Nucleus accumbens (tissue), 56 donors: Measurements from ENCODE around the gene TTC7B.

Experiments used
- DNase-seq, 56 donors: peaks; one replicate each; lab custom pipeline; 2025; lab: John Stamatoyannopoulos, UW

TTC7B gene

DNA sequence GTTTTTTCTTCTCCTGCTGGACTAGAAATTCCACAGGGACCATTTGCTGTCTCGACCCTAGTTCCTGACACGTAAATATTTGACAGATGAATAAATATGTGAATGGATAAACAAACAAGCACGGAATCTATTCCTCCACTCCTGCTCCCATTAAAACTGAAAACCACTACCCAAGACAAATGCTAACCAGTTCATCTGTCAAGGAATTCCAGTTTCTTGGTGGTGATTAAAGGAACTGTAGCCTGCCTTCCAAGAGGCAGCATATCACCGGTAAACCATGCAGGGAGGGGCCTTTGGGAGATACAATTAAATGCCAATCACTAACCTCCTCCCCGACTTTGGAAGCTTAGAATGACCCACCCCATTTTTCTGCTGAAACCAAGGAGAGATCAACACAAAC is 95.4 kb downstream of the TTC7B start:
- no peak for DNase-seq

DNA sequence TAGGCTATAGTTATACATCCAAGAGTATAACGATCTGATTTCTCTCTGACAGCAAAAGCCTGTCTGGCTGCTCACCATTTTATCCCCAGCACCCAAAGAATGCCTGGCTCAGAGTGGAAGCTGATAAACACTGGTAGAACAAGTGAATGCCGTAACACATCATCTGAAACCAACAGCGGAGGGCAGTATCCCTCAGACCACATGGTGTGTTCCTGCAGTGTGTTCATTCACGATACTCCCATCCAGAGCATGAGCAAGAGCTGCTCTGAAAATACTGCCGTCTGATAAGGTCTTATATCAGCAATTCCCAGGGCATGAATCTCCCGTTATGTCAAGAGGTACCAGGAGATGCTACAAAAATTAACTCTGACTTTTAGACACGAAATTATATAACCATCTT is 95.9 kb downstream of the TTC7B start:
- DNase-seq = peak in 28 of 56 donors; percentile 6 to 68 (median 34)

DNA sequence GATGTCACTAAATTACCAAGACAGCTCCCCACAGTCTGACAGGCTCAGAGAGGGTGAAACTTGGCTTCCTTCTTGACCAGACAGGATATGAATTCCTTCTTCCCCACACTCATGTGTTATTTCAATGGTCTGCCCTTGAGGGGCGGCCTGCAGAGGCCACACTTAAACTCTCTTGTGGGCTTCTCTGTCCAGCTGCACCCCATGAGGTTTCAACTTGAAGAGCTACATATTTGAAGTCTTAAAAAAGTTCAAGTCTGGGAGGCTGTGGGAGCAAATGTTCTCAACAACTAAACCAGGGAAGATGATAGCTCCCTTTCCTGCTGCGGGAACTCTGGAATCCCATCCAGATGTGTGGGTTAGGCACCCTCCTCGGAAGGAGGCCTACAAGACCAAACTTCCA is 98.3 kb downstream of the TTC7B start:
- no peak for DNase-seq

DNA sequence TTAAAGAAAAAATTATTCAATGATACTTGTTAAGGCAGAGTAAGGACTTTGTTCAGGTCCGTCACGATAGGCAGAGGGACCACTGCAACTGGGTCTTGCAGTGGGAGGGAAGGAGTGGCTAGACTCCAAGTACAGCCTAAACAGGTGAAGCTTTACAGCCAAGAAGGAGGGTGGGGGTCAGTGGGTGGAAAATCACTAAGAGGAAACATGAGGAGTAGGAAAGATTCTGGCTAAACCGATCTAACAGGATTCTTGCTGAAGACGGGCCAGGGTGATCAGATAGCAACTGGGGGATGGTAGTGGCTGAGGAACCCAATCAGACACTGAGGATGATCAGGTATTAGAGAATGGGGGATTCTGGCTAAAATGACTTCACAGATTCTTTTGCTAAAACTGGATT is 100.2 kb downstream of the TTC7B start:
- no peak for DNase-seq

DNA sequence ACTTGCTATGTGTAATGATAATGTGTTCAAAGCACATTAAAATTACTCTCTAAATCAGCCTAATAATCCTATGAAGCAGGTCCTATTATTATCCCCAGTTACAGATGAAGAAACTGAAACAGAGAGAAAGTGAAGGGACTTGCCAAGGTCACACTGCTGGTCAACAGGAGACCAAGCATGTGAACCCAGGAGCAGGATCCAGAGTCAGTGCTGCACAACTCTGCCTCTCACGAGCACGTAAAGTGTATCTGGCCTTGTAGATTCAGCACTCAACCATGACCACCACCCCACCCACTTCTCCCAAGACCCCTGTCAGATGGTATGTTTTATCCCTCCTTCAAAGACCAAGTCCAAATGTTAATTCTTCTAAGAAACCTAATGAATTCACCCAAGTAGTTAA is 100.7 kb downstream of the TTC7B start:
- DNase-seq = no peak

DNA sequence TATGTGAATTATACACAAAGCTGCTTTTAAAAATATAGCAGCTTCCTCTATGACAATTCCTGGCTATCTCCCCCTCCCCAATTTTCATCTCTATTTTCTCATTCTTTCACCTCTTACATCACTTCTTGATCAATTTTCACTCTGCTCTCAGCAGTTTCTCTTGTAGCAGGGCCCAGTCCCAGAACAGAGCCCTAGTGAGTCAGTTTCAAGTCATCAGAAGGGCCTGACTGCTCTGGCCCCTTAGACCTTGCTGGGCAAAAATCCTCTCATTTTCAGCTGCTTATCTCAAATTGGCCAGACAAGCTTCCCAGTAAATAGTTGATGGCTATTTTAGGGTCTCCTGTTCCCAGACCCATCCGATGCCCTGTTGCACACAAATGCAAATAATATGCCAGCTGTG is 101.4 kb downstream of the TTC7B start:
- no peak for DNase-seq

DNA sequence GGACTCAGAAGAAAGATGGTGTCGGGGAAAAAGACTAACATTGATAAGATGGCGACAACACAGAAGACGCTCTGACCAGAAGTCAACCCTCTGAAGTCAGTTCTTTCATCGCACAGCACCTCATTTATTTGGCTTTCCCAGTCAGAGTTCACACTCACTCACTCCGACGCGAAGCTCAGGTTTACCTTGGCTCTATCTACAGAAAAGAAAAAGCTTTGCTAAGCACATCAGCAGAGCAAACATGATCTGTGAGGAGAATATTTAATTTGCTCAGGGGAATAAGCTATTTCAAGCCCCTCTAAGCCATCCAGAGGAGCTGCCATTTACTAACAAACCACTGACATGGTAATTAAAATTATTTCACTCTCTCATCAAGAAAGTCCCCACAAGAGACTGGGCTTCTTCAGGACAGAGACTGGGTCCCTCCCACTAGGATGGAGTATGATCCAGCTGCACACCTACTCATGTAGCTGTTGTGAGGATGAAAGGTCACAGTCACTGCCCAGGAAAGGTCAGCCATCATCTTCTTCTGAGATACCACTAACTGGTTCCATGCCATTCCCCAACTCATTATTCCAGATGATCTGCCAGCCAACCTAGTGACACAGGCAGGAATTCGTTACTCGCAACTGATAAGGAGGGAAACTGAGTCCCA is 111.4 kb downstream of the TTC7B start:
- no peak for DNase-seq

DNA sequence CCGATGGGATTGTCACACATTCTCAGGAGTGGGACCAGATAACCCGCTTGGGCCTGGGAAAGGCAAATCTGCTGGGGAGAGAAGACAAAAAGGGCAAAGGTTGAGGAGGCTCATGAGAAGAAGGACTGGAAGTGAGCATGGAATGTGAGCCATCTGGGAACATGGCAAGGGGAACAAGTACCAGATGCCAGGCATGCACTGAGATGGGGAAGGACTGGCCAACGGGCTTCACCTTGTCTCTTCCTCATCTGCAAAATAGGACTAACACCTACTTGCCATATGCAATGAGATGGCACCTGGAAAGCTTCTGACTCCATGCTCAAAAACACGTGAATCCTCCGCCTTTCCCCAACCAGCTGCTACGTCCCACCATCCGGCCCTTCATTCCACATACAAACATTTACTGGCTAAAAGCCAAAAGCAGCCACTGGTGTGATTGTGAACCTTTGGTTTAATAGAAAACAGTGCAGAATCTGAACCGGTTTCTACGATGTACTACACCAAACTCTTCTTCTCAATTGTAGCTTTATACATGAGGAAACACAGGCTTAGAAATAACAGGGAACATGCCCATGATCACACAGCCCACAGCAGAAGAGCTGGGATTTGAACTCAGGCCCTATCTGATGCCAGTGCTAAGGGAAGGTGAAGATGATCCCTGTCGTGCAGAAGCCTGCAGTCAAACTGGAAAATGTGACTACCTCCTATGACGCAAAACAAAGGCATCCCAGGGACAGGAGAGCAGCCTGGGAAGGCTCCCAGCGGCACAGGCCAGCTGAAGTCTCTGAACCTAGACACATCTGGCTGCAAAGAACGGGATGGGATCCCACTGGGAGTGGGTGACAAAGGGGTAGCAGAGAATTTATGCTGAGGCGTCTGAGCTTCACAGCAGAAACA is 112.1 kb downstream of the TTC7B start:
- DNase-seq = no peak

DNA sequence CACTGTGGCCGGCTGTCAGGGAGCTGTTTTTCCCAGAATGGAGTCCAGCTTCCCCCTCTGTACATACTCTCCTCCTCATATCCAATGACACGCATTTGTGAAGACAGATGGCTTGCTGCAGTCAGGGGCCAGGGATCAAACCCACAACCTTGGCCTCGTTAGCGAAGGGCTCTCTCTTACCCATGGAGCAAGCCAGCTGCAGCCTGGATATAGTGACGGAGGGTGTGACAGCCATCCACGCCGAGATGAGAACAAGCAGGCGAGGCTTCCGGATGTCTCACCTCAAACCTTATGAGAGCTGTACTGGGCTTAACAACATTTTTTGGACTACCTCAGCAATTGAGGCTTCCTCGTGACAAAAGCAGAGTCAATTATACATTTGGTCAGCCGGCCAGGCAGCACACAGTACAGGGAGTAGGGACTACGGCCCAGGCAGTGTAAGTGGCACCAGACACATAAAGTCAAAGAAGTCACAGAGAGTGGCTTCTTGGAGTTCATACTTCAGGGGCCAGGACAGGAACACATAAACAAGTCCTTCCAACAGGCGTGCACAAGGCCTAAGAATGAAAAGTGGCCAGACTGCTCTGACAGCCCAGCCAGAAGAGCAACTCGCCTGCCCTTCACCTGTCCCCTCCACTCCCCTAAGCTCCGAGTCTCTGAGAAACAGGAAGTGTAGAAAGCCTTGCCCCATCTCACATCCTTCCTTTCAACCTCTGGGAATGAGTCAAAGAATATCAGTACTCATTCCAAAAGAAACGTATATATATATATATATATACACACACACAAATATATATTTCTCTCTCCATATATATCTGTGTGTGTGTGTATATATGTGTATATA is 115.1 kb downstream of the TTC7B start:
- DNase-seq = no peak

DNA sequence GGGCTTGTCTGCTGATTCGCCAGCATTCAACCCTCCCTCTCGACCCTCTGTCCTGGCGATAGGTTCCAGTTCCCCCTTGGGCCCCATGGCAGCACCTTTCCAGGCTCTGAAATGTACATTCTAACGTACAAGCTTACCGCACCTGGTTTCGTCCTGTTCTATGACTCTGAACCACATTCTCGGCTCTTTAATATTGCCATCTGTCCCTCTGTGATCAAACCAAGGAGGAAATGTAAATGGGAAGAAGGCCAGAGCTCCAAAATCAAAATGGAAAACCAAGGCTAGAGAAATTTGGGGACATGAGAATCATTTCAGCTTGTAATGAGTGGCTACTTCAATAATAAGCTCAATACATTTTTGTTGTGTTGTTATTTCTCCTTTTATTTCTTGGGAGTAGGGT is 117.2 kb downstream of the TTC7B start:
- DNase-seq = no peak

DNA sequence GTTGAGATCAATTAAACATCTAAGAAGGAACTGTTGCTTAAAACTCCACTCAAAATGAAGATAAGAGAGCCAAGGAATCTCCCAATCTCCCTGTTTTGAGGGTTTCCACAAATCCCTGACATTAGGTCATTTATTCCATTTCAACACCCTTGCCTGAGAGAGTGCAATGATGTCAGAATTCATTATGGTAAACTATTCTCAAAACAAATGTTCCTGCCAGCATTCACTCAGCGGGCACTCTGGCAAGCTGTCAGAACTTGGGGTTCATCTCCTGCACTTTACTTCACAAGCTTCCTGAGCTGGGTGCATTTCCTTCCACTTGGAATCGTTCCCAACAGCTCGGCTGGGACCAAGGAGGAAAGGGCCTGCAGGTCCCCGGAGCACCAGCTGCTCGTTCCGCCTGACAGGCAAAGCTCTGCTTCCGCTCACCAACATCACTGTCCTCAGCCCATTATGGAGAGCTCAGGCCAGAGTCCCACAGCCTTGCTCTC is 117.8 kb downstream of the TTC7B start:
- DNase-seq = peak in 51 of 56 donors; percentile 19 to 82 (median 61)

DNA sequence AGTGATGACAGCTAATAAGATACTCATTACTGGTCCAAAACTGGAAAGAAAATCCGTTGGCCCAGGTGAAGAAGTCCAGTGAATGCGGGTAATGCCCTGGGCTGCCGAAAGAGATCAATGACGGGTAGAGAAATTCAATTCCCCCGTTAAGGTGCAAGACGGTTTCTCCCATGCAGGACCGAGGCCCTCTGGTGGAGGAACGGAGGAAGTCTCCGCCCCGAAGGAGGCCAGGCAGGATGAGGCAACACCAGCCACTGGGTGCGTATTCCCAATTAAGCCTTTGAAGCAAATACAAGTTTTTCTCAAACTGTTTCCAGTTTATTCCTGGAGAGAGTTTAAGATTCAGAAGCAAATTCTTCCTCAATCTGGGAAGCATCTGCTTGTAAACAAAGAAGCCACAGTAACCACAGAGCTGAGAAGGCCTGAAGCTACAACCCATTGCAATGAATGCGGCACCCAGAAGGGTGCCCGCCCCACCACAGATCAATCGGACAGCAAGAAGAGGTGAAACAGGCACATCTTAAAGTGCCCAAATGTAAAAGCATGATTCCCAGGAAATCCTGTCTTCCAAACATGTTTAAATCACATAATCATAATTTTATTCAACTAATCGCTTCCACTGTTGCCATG is 118.5 kb downstream of the TTC7B start:
- DNase-seq = peak in 54 of 56 donors; percentile 24 to 92 (median 78)

DNA sequence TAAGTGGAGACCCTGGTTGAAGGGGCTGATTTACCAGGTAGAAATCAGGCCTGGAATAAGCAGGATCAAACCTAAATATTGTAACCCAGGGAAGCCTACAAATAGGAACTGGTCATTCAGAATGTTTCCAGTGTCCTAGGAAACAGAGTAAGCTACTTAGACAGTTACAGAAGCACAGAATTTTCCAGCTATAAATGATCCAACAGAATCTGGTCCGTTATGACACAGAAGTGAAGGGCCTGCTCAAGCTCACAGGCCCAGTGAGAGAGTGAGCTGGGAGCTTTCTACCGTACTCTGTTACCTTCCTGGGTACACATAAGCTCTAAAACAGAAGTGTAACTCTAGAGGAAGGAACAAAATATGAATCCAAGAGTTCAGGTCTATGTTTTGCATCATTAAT is 119.1 kb downstream of the TTC7B start:
- no peak for DNase-seq

DNA sequence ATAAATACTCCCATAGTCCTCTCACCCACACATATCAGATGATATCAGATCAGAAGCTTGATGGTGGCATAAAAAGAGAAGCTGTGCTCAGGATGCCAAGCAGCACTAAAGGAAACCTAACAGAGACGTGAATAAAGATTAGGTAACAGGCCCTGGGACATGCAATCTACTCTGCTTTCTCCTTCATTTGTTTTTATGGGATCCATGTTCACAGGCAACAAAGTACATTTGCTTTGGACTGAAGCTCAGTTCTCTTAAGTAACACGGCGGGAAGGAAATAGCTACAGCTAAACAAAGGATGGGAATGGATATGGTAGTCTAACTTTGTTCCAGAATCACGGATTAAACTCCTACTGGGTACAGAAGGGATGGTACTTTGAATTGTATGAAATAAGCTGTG is 119.5 kb downstream of the TTC7B start:
- DNase-seq = no peak

DNA sequence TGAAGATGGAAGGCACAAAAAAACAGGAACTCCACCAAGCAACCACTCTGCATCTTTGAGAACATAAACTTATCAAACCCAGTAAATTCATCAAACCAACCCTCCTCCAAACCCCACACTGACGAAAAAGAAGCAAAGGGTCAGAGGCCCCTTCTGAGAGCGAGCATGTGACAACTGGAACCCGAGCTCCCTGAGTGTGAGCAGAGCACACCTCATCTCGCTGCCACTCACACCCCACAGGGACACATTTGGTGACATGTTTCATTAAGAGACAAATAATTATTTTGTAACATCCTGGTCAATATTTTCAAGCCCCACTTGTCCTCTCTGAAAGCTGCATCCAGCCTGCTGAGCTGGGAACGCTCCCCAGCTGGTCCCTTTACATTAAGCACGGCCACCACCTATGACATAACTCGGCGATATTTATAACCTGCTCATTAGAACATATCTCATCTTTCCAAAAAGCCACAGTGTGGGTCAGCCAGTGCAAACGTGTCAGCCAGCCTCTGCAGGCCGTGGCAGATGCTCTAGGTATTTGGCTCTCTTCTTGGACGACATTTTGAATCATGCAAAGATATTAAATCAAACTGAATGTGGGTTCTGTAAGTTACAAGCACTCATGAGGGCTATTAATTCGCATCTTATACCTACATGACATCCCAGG is 120.1 kb downstream of the TTC7B start:
- no peak for DNase-seq

DNA sequence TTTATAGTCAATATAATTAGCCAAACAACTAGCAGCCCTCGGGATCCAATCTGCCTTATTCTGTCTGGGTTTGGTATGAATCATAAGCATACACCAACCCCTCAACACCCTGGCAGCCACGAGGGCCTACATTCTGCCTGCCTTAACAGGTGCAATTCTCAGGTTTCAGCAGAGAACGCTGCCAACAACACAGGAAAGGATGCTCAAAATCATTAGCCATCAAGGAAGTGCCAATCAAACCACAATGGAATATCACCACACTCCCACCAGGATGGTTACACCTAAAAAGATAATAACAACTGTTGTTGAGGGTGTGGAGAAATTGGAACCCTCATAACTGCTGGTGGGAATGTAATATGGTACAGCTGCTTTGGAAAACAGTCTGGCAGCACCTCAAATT is 122.8 kb downstream of the TTC7B start:
- DNase-seq = no peak

DNA sequence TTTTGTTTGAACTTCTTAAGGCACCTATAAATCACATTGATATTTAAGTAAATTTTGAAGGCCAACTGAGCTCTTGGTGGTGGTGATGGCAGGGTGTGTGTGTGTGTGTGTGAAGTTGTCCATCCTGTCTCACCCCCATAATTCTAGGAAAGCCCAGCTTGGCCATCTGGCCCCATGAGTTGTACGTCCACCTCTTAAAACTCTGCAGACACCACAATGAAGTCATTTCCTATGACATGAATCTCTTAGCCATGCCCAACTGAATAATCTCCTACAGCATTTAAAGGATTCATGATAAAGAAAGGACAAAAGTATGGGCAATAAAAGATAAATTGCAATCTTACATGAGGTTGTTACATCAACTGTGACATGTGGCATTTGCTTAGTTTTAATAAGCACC is 123.4 kb downstream of the TTC7B start:
- DNase-seq = no peak

DNA sequence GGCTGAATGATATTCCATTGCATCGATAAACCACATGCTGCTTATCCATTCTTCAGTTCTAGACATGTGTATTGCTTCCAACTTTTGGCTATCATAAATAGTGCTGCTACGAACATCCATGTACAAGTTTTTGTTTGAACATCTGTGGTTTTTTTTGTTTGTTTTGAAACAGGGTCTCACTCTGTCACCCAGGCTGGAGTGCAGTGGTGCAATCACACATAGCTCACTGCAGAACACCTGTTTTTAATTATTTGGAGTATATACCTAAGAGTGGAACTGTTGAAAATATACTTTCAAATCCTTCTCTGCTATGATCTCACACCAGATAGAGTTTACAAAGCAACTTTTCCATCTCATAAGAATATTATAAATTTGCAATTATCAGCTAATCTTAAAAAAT is 124.2 kb downstream of the TTC7B start:
- DNase-seq = no peak

DNA sequence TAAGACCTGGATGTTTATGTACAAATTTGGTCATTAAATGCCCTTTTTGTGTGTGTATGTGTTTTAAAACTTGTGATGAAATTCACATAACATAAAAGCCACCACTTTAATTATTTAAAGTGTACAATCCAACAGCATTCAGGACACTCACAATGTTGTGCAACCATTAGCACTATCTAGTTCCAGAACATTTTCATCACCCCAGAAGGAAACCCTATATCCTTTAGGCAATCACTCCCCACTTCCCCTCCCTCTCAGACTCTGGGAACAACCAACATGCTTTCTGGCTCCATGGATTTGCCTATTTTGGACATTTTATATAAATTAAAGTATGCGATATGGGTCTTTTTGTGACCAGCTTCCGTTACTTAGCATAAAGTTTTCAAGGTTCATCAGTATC is 124.6 kb downstream of the TTC7B start:
- no peak for DNase-seq

DNA sequence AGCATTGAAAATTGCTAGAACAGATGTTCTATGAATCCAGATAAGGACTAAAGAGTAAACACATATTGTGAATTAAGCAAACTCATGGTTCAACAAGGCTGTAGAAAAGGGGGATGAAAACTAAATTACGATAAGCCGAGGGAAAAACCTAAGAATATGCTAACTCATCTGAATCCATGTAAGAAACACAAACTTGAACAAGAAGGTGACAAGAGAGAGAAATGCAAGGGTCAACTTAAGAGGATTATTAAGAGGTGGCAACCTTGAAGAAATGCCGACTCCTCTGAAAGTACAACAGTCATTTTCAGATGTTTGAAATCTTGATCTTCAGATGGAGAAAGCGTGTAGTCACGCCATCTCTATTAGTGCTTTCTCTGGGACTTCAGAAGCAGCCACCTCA is 128.6 kb downstream of the TTC7B start:
- no peak for DNase-seq
